H9 (cell line): Measurements from ENCODE around the gene NBPF15. TPM values are rescaled to one million over a fixed set of nuclear protein-coding genes. Genes with fewer than 3 reads are reported as not detected.
"Not testable (repeated sequence)": the region's sequence is repeated elsewhere in the genome, so short reads cannot be mapped to it uniquely, and the experiment has no call there.

ENCODE experiments used
- DNase-seq: peaks from one replicate; pipeline ENCODE4 v3.0.0-alpha.2; 2017
- H2AFZ ChIP-seq: one replicate; pipeline ENCODE4 v1.6.1; 2013; ENCODE audit warnings: mild to moderate bottlenecking, low read length, control low read depth, moderate library complexity
- H2AK5ac ChIP-seq: 2 replicates; pipeline ENCODE4 v1.6.1; 2013; ENCODE audit warnings: low read length, control low read depth, mixed read lengths; ENCODE audit not compliant: insufficient read length
- H2BK120ac ChIP-seq: one replicate; pipeline ENCODE4 v1.6.1; 2013; ENCODE audit warnings: low read depth, mild to moderate bottlenecking, low read length, control low read depth, inconsistent platforms; ENCODE audit not compliant: poor library complexity, severe bottlenecking
- H2BK12ac ChIP-seq: 2 replicates; pipeline ENCODE4 v1.6.1; 2013; ENCODE audit warnings: low read length, control low read depth, mixed read lengths, low read depth; ENCODE audit not compliant: insufficient read length
- H2BK15ac ChIP-seq: 2 replicates; pipeline ENCODE4 v1.6.1; 2013; ENCODE audit warnings: low read depth, low read length, control low read depth
- H2BK20ac ChIP-seq: one replicate; pipeline ENCODE4 v1.6.1; 2013; ENCODE audit warnings: low read depth, mild to moderate bottlenecking, low read length, control low read depth, inconsistent platforms; ENCODE audit not compliant: poor library complexity, severe bottlenecking
- H2BK5ac ChIP-seq: 2 replicates; pipeline ENCODE4 v1.6.1; 2013; ENCODE audit warnings: low read length, control low read depth, mixed read lengths; ENCODE audit not compliant: insufficient read length
- H3K14ac ChIP-seq: 2 replicates; pipeline ENCODE4 v1.6.1; 2013; ENCODE audit warnings: low read length, control low read depth; ENCODE audit not compliant: insufficient read depth
- H3K18ac ChIP-seq: 2 replicates; pipeline ENCODE4 v1.6.1; 2013; ENCODE audit warnings: low read depth, mild to moderate bottlenecking, mixed read lengths, low read length, control low read depth; ENCODE audit not compliant: insufficient read length
- H3K23ac ChIP-seq: 2 replicates; pipeline ENCODE4 v1.6.1; 2013; ENCODE audit warnings: low read length, control low read depth, mixed read lengths, low read depth; ENCODE audit not compliant: insufficient read length
- H3K23me2 ChIP-seq: 2 replicates; pipeline ENCODE4 v1.6.1; 2013; ENCODE audit warnings: low read depth, mild to moderate bottlenecking, mixed read lengths, low read length, control low read depth; ENCODE audit not compliant: insufficient read length, poor library complexity, severe bottlenecking
- H3K27ac ChIP-seq: 2 replicates; pipeline ENCODE4 v1.5.1; 2013; ENCODE audit warnings: low read length, control low read depth, mixed read lengths, low read depth; ENCODE audit not compliant: insufficient read length
- H3K27me3 ChIP-seq: 2 replicates; pipeline ENCODE4 v1.6.1; 2013; ENCODE audit warnings: low read length, control low read depth, inconsistent platforms; ENCODE audit not compliant: insufficient read depth
- H3K4ac ChIP-seq: 2 replicates; pipeline ENCODE4 v1.6.1; 2013; ENCODE audit warnings: low read depth, mild to moderate bottlenecking, control low read depth, inconsistent platforms, low read length, moderate library complexity
- H3K4me1 ChIP-seq: 2 replicates; pipeline ENCODE4 v1.6.1; 2013; ENCODE audit warnings: low read length, control low read depth, inconsistent platforms; ENCODE audit not compliant: insufficient read depth
- H3K4me2 ChIP-seq: 2 replicates; pipeline ENCODE4 v1.6.1; 2013; ENCODE audit warnings: low read length, control low read depth, mixed read lengths; ENCODE audit not compliant: insufficient read length, insufficient read depth
- H3K56ac ChIP-seq: 2 replicates; pipeline ENCODE4 v1.6.1; 2013; ENCODE audit warnings: low read depth, mild to moderate bottlenecking, mixed read lengths, low read length, control low read depth; ENCODE audit not compliant: insufficient read length
- H3K79me1 ChIP-seq: 2 replicates; pipeline ENCODE4 v1.6.1; 2013; ENCODE audit warnings: low read depth, mild to moderate bottlenecking, moderate library complexity, low read length, control low read depth, inconsistent platforms; ENCODE audit not compliant: insufficient read depth, poor library complexity, severe bottlenecking
- H3K79me2 ChIP-seq: 2 replicates; pipeline ENCODE4 v1.6.1; 2013; ENCODE audit warnings: low read length, control low read depth, inconsistent platforms; ENCODE audit not compliant: insufficient read depth
- H3K9ac ChIP-seq: 2 replicates; pipeline ENCODE4 v1.6.1; 2013; ENCODE audit warnings: low read length, control low read depth, mixed read lengths; ENCODE audit not compliant: insufficient read length; ENCODE audit errors: extremely low read depth
- H3K9me3 ChIP-seq: one replicate; pipeline ENCODE4 v1.6.1; 2013; ENCODE audit warnings: low read depth, low read length, inconsistent platforms; ENCODE audit not compliant: control insufficient read depth
- H3T11ph ChIP-seq: one replicate; pipeline ENCODE4 v1.6.1; 2013; ENCODE audit warnings: mild to moderate bottlenecking, low read length, control low read depth, inconsistent platforms
- H4K20me1 ChIP-seq: one replicate; pipeline ENCODE4 v1.6.1; 2013; ENCODE audit not compliant: control insufficient read depth, insufficient read length, insufficient read depth
- H4K5ac ChIP-seq: 2 replicates; pipeline ENCODE4 v1.6.1; 2013; ENCODE audit warnings: low read depth, mild to moderate bottlenecking, mixed read lengths, low read length, control low read depth; ENCODE audit not compliant: insufficient read length
- H4K8ac ChIP-seq: replicated peaks from 2 replicates; pipeline ENCODE4 v1.6.1; 2013; ENCODE audit warnings: low read length, control low read depth, mixed read lengths, low read depth; ENCODE audit not compliant: insufficient read length
- H4K91ac ChIP-seq: 2 replicates; pipeline ENCODE4 v1.6.1; 2013; ENCODE audit warnings: low read depth, mild to moderate bottlenecking, moderate library complexity, mixed read lengths, low read length, control low read depth; ENCODE audit not compliant: insufficient read length
- H3K27ac Mint-ChIP-seq, 3 experiments: 2 replicates in 2 of 3; 3 replicates in 1 of 3; pipeline ENCODE4 v1.8.0; 2020 to 2021; ENCODE audit warnings: mixed read lengths in 3 of 3, mild to moderate bottlenecking in 1 of 3, moderate library complexity in 1 of 3
- H3K27me3 Mint-ChIP-seq: 2 replicates; pipeline ENCODE4 v1.8.0; 2021; ENCODE audit warnings: low read depth, mild to moderate bottlenecking, moderate library complexity, mixed read lengths
- H3K36me3 Mint-ChIP-seq, 3 experiments: 2 replicates in 2 of 3; 3 replicates in 1 of 3; pipeline ENCODE4 v1.8.0; 2020 to 2021; ENCODE audit warnings: low read depth in 3 of 3, mixed read lengths in 3 of 3; ENCODE audit not compliant: insufficient read depth in 1 of 3
- H3K4me1 Mint-ChIP-seq, 2 experiments: 2 replicates each; pipeline ENCODE4 v1.8.0; 2020; ENCODE audit warnings: mixed read lengths in 2 of 2
- H3K4me3 Mint-ChIP-seq, 2 experiments: 2 replicates in 1 of 2; 3 replicates in 1 of 2; pipeline ENCODE4 v1.8.0; 2020 to 2021; ENCODE audit warnings: mild to moderate bottlenecking in 2 of 2, mixed read lengths in 2 of 2, moderate library complexity in 1 of 2
- H3K9me3 Mint-ChIP-seq, 2 experiments: 2 replicates in 1 of 2; 3 replicates in 1 of 2; pipeline ENCODE4 v1.8.0; 2020; ENCODE audit warnings: mild to moderate bottlenecking in 2 of 2, mixed read lengths in 2 of 2, moderate library complexity in 1 of 2
- WGBS: extraction: QIAGEN DNeasy Blood & Tissue Kit; methylation state at CpG from one replicate; pipeline ENCODE4 v1.1.7; 2013; ENCODE audit warnings: missing lambda C conversion rate, low lambda C conversion rate, mixed read lengths; ENCODE audit not compliant: insufficient read length; ENCODE audit errors: extremely low coverage; 5-methylcytosine and 5-hydroxymethylcytosine counted together
- total RNA-seq: library from RNA; stranded (reverse); gene quantifications from 2 replicates; pipeline ENCODE4 v1.2.1, GENCODE V29; 2021

NBPF15 gene
- total RNA-seq, 1 experiment from 2014 or later: 9.3 TPM

DNA sequence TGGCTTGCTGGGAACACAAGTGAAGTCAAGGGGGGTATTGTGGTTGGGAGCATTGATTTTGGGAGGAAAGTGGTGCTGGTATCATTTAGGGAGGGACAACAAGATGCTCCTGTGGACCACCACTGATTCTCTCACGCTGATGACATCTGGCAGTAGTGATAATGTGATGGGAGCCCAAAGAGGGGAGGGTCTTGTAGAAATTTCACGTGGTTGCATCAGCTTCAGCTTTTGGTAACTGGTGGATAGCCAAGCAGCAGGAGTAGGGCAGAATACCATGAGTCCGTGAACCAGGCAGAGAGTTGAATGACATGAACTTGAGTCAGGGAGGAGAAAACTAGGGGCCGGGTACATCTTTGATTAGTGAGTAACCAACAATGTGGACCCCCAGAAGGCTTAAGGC is 32.7 kb upstream of the NBPF15 start:
- H3K4me2 ChIP-seq, H4K8ac ChIP-seq, H3K4me1 ChIP-seq, H3K4me1 Mint-ChIP-seq, H2BK120ac ChIP-seq, H3K23me2 ChIP-seq, H4K20me1 ChIP-seq, H2BK20ac ChIP-seq, H2BK12ac ChIP-seq, H2BK5ac ChIP-seq, H3K9me3 ChIP-seq, H3K9ac ChIP-seq, H3K27me3 Mint-ChIP-seq, H3K56ac ChIP-seq, H2AK5ac ChIP-seq, H3K27ac ChIP-seq, H3K9me3 Mint-ChIP-seq, H2BK15ac ChIP-seq, H3K79me2 ChIP-seq, H3K36me3 Mint-ChIP-seq, H3K18ac ChIP-seq, H3K14ac ChIP-seq, H3T11ph ChIP-seq, H4K91ac ChIP-seq, H3K79me1 ChIP-seq, H3K23ac ChIP-seq, H3K27me3 ChIP-seq, H4K5ac ChIP-seq, H3K27ac Mint-ChIP-seq, H3K4ac ChIP-seq, H3K4me3 Mint-ChIP-seq, H2AFZ ChIP-seq: not testable (repeated sequence)
- no CpG with 5 or more reads among the region's 4 CpGs for WGBS
- peak; percentile 5 for DNase-seq

DNA sequence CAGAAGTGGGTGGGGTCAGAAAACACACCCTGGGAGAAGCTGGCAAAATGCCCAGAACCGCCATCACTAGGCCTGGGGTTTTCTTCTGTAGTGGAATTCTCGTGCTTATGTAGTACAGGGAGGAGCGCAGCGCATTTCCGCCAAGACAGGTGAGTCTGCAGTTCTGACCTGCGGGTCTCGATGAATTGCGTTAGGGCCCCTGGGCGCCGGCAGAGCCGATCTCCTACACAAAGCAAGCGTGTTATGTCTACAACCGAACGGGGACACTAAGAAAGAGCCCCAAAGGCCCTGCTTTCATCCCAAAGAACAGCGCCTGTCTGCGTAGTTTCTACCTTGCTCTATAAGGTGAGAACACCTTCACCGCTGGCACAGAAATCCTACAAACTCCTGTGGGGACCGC is 28.9 kb upstream of the NBPF15 start:
- H3K79me1 ChIP-seq, H3K36me3 Mint-ChIP-seq, H2BK5ac ChIP-seq, H3K56ac ChIP-seq, H3K23me2 ChIP-seq, H3K18ac ChIP-seq, H2AK5ac ChIP-seq, H3K27me3 Mint-ChIP-seq, H3K9me3 ChIP-seq, H2BK120ac ChIP-seq, H2BK15ac ChIP-seq, H3K14ac ChIP-seq, H3K9me3 Mint-ChIP-seq, H3T11ph ChIP-seq, H3K4ac ChIP-seq, H3K27ac ChIP-seq, H4K5ac ChIP-seq, H3K27ac Mint-ChIP-seq, H4K91ac ChIP-seq, H2BK12ac ChIP-seq, H3K23ac ChIP-seq, H3K9ac ChIP-seq, H4K8ac ChIP-seq, H3K27me3 ChIP-seq, H4K20me1 ChIP-seq, H3K4me1 Mint-ChIP-seq, H3K79me2 ChIP-seq, H2BK20ac ChIP-seq, H2AFZ ChIP-seq, H3K4me1 ChIP-seq: not testable (repeated sequence)
- H3K4me2 ChIP-seq: peak overlapping the region; percentile 40
- H3K4me3 Mint-ChIP-seq: peak overlapping the region; percentile 65 to 76
- DNase-seq: peak; percentile 29
- no CpG with 5 or more reads among the region's 18 CpGs for WGBS
